ENCODE measurements around the gene LYRM4.

Gene LYRM4

DNA sequence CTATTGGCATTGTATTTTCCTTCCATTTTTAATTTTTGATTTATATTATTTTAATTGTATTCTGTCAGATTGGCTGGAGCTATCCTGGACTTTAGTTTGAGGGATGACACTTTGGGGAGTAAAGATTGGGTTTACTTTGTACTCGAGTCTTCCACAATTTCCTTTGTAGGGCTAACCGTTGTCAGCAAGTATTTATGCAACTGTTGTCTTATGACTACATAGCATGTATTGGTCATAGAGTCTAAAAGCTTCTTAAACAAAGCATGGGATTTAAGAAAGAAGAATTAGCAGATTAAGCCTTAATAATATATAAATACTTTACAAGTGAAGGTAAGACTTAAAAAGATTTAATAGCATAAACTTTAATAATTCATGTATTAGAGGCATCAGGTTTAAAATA, 20.2 kb upstream of the LYRM4 start:
- TF ChIP-seq SIN3A (IDR thresholded peaks at IDR 0.05; ENCODE audit: borderline replicate concordance, insufficient read depth, low read length): no peak
- TF ChIP-seq TAF1 (IDR thresholded peaks at IDR 0.05; ENCODE audit: borderline replicate concordance, insufficient read depth, low read length): no peak
- TF ChIP-seq POLR2AphosphoS5 (IDR thresholded peaks at IDR 0.05; ENCODE audit: low read depth, low read length): no peak

DNA sequence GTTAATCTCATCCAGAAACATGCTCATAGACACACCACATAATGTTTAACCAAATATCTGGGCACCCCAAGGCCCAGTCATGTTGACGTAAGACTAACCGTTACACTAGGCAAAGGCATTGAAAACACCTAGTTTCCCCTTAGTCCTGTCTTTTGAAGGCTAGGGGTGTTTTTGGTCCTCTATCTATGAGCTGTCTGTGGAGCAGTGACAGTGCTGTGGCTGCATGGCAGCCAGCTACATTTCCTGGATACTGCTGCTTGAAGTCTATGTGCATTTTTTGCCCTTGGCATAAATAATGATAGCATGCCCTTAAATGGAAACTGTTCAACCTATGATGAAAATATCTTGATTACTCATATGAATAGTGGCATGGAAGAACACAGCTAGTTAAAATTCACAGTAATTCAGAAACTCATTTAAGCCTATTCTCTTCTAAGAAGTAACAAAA, 19.2 kb upstream of the LYRM4 start:
- no peak for TF ChIP-seq POLR2AphosphoS5 (IDR thresholded peaks at IDR 0.05; ENCODE audit: low read depth, low read length)
- TF ChIP-seq, protein P1, sequence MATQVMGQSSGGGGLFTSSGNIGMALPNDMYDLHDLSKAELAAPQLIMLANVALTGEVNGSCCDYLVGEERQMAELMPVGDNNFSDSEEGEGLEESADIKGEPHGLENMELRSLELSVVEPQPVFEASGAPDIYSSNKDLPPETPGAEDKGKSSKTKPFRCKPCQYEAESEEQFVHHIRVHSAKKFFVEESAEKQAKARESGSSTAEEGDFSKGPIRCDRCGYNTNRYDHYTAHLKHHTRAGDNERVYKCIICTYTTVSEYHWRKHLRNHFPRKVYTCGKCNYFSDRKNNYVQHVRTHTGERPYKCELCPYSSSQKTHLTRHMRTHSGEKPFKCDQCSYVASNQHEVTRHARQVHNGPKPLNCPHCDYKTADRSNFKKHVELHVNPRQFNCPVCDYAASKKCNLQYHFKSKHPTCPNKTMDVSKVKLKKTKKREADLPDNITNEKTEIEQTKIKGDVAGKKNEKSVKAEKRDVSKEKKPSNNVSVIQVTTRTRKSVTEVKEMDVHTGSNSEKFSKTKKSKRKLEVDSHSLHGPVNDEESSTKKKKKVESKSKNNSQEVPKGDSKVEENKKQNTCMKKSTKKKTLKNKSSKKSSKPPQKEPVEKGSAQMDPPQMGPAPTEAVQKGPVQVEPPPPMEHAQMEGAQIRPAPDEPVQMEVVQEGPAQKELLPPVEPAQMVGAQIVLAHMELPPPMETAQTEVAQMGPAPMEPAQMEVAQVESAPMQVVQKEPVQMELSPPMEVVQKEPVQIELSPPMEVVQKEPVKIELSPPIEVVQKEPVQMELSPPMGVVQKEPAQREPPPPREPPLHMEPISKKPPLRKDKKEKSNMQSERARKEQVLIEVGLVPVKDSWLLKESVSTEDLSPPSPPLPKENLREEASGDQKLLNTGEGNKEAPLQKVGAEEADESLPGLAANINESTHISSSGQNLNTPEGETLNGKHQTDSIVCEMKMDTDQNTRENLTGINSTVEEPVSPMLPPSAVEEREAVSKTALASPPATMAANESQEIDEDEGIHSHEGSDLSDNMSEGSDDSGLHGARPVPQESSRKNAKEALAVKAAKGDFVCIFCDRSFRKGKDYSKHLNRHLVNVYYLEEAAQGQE (IDR thresholded peaks at IDR 0.05; ENCODE audit: insufficient read depth in 1 of 2, low read depth in 2 of 2, low read length in 2 of 2): no peak
- no peak for TF ChIP-seq SIN3A (IDR thresholded peaks at IDR 0.05; ENCODE audit: borderline replicate concordance, insufficient read depth, low read length)
- no peak for TF ChIP-seq FOXP2 (optimal IDR thresholded peaks at IDR 0.05; ENCODE audit: borderline replicate concordance, extremely low read depth, extremely low read length, insufficient read depth)
- no peak for TF ChIP-seq TAF1 (IDR thresholded peaks at IDR 0.05; ENCODE audit: borderline replicate concordance, insufficient read depth, low read length)

DNA sequence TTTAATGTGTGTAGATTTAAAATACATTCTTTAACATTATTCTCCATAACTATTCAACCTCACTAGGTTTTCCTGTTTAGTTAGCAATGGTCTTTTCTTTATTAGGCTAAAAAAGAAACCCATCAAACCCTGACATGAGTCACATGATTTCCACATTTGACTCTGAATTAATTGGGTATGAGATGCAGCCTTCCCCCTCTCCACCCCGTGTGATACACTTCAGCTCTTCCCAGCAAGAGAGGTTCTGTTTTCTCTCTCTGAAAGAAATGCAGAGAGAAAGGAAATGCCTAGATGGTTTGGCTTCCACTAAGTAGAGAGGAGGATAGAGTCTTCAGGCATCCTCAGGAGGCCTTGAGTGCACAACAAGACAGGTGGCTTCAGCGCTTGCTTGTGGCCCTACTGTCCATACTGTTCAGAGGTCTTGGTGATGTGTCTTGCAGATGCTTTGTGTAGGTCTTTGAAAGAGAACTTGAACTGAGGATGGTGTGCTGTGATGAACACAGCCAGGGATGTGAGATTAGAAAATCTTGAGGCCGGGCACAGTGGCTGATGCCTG, 17.9 kb upstream of the LYRM4 start:
- TF ChIP-seq, protein P1 (IDR thresholded peaks at IDR 0.05; ENCODE audit: insufficient read depth in 1 of 2, low read depth in 2 of 2, low read length in 2 of 2): no peak

DNA sequence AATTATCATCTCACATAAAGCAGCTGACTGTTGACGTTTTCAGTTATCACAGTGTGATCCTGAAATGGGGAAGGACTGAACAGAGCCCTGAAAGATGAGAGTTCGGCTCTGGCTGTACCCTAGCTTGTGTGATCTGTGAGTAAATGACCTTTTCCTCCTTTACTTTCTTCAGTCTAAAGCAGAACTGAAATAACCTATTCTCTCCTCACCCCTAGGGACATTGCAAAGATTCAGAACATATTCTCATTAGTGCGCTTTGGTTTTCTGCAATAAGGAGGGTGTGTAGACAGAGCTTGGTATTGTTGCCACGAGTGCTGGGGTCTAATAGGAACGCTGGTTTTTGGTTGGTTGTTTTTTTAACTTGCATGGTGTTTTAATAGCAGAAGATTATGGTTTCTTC, 17.3 kb upstream of the LYRM4 start:
- no peak for TF ChIP-seq TAF1 (IDR thresholded peaks at IDR 0.05; ENCODE audit: borderline replicate concordance, insufficient read depth, low read length)
- TF ChIP-seq FOXP2 (optimal IDR thresholded peaks at IDR 0.05; ENCODE audit: borderline replicate concordance, extremely low read depth, extremely low read length, insufficient read depth): no peak
- TF ChIP-seq SIN3A (IDR thresholded peaks at IDR 0.05; ENCODE audit: borderline replicate concordance, insufficient read depth, low read length): no peak
- TF ChIP-seq, protein P1 (IDR thresholded peaks at IDR 0.05; ENCODE audit: insufficient read depth in 1 of 2, low read depth in 2 of 2, low read length in 2 of 2): no peak
- no peak for TF ChIP-seq POLR2AphosphoS5 (IDR thresholded peaks at IDR 0.05; ENCODE audit: low read depth, low read length)

DNA sequence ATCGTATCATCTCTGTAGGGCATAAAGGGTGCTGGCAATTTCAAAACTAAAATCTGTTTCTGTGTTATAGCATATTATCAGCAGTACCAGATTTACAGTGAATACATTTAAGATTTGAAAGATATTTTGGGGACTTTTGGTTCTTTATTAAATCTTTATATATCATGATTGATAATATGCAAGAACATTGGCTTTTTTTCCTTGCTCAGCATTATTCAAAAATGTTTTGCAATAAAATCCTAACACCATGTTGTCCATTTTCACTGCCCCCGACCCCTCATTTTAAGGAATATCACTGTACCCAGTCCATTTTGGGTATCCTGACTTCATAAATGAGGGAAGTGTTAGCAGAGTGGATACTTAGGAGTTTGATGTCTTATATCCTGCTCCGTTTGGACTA, 16.8 kb upstream of the LYRM4 start:
- no peak for TF ChIP-seq POLR2AphosphoS5 (IDR thresholded peaks at IDR 0.05; ENCODE audit: low read depth, low read length)
- TF ChIP-seq, protein P1 (IDR thresholded peaks at IDR 0.05; ENCODE audit: insufficient read depth in 1 of 2, low read depth in 2 of 2, low read length in 2 of 2): no peak
- TF ChIP-seq SIN3A (IDR thresholded peaks at IDR 0.05; ENCODE audit: borderline replicate concordance, insufficient read depth, low read length): no peak
- TF ChIP-seq TAF1 (IDR thresholded peaks at IDR 0.05; ENCODE audit: borderline replicate concordance, insufficient read depth, low read length): no peak
- TF ChIP-seq FOXP2 (optimal IDR thresholded peaks at IDR 0.05; ENCODE audit: borderline replicate concordance, extremely low read depth, extremely low read length, insufficient read depth): no peak
